Dermis blood vessel endothelial cell (primary cell): ENCODE measurements around the gene USP32. TPM values are rescaled to one million over a fixed set of nuclear protein-coding genes. Genes with fewer than 3 reads are reported as not detected.

Experiments
- DNase-seq: peaks from one replicate; pipeline ENCODE4 v3.0.0; 2010
- total RNA-seq: library from RNA; depleted of rRNA; stranded (reverse); fragments of >200 nt; gene quantifications from 2 replicates; pipeline ENCODE4 v1.2.3, GENCODE V29; 2014

The USP32 gene
- total RNA-seq, 1 donor from 2014 or later = 53.6 TPM

- DNase-seq = no peak
Observed at GRCh38 chr17:60149691-60150582, 242.0 kb downstream of the USP32 start, which contains the start of gene CA4. TSS of gene CA4 (plus strand) at chr17:60149973. CDS start at chr17:60150035, 62 bp downstream.

- DNase-seq = no peak
Observed at GRCh38 chr17:60148373-60148772, 243.6 kb downstream of the USP32 start.

- no peak for DNase-seq
Observed at GRCh38 chr17:60147553-60148223, 244.2 kb downstream of the USP32 start.

GRCh38 chr17:60146206-60146605, 245.7 kb downstream of the USP32 start:
- DNase-seq = no peak

GRCh38 chr17:60145006-60145935, 246.7 kb downstream of the USP32 start:
- DNase-seq = no peak

- DNase-seq = peak; percentile 95
Observed at GRCh38 chr17:60142872-60143499, 248.9 kb downstream of the USP32 start.

- DNase-seq = peak; percentile 39
Observed at GRCh38 chr17:60141111-60142018, 250.6 kb downstream of the USP32 start.

GRCh38 chr17:60139438-60140285, 252.3 kb downstream of the USP32 start:
- peak; percentile 75 for DNase-seq

- DNase-seq = no peak
Observed at GRCh38 chr17:60138769-60139437, 253.0 kb downstream of the USP32 start.

- no peak for DNase-seq
Observed at GRCh38 chr17:60137731-60138130, 254.2 kb downstream of the USP32 start.

GRCh38 chr17:60135951-60136666, 255.8 kb downstream of the USP32 start:
- no peak for DNase-seq

- peak; percentile 96 for DNase-seq
Observed at GRCh38 chr17:60135151-60135950, 256.6 kb downstream of the USP32 start.

- DNase-seq = peak; percentile 89
Observed at GRCh38 chr17:60134396-60135150, 257.4 kb downstream of the USP32 start.

GRCh38 chr17:60130466-60130865, 261.5 kb downstream of the USP32 start:
- DNase-seq = no peak

GRCh38 chr17:60129164-60129563, 262.8 kb downstream of the USP32 start:
- no peak for DNase-seq
